ENCODE data around the gene TTC3. TPM values are rescaled to one million over a fixed set of nuclear protein-coding genes. Genes with fewer than 3 reads are reported as not detected.
A peak's percentile ranks its signal among the peaks of the same experiment; 100 is the strongest.

The TTC3 gene
- total and polyA plus RNA-seq, 2 of the 13 experiments (the other 11 are each of a cell fraction or from before 2014, with no cell fraction given) = 55.7 to 108 TPM

- TF ChIP-seq IKZF4 (CRISPR knock-in tag; IDR thresholded peaks at IDR 0.05; ENCODE audit: borderline replicate concordance, low read depth, not compliant biosample characterization) (peak; percentile 88), ZNF143 (CRISPR knock-in tag; IDR thresholded peaks at IDR 0.05) (peak; percentile 75), KLF12 (CRISPR knock-in tag; IDR thresholded peaks at IDR 0.05; ENCODE audit: borderline replicate concordance) (peak; percentile 97), ZNF331 (CRISPR knock-in tag; IDR thresholded peaks at IDR 0.05) (peak; percentile 63), CAMTA2 (CRISPR knock-in tag; IDR thresholded peaks at IDR 0.05; ENCODE audit: borderline replicate concordance) (0 out of 2 replicates have a peak, but pooled peaks have one; percentile 70), ZNF264 (CRISPR knock-in tag; IDR thresholded peaks at IDR 0.05) (peak; percentile 23; the same call in 1 of the 2 replicates), FOXJ3 (CRISPR knock-in tag; IDR thresholded peaks at IDR 0.05; ENCODE audit: borderline replicate concordance) (no peak), TAF1 (CRISPR knock-in tag; IDR thresholded peaks at IDR 0.05) (peak; percentile 82; the same call in 1 of the 2 replicates), PAF1 (CRISPR knock-in tag; IDR thresholded peaks at IDR 0.05) (no peak), RCOR2 (CRISPR knock-in tag; IDR thresholded peaks at IDR 0.05) (no peak), ZBED4 (CRISPR knock-in tag; IDR thresholded peaks at IDR 0.05; ENCODE audit: borderline replicate concordance) (no peak), KDM5A (IDR thresholded peaks at IDR 0.05; ENCODE audit: borderline replicate concordance, low read length) (peak; percentile 46; the same call in 1 of the 2 replicates), XBP1 (CRISPR knock-in tag; IDR thresholded peaks at IDR 0.05) (0 out of 2 replicates have a peak, but pooled peaks have one; percentile 28), KDM2A (CRISPR knock-in tag; IDR thresholded peaks at IDR 0.05; ENCODE audit: borderline replicate concordance, low read depth) (peak; percentile 99), KAT8 (CRISPR knock-in tag; IDR thresholded peaks at IDR 0.05) (peak; percentile 97), LCORL (IDR thresholded peaks at IDR 0.05) (peak; percentile 63; the same call in 1 of the 2 replicates), LCORL (CRISPR knock-in tag; IDR thresholded peaks at IDR 0.05) (peak; percentile 67; the same call in 1 of the 2 replicates), THAP9 (CRISPR knock-in tag; IDR thresholded peaks at IDR 0.05; ENCODE audit: borderline replicate concordance) (peak; percentile 66; the same call in 1 of the 2 replicates), TOPORS (CRISPR knock-in tag; IDR thresholded peaks at IDR 0.05) (no peak), ZNF234 (CRISPR knock-in tag; conservative IDR thresholded peaks at IDR 0.05) (no peak), MXI1 (IDR thresholded peaks at IDR 0.05; ENCODE audit: borderline replicate concordance, low read depth, low read length) (peak; percentile 84; the same call in 1 of the 3 replicates)
- TF ChIP-seq, protein P1, sequence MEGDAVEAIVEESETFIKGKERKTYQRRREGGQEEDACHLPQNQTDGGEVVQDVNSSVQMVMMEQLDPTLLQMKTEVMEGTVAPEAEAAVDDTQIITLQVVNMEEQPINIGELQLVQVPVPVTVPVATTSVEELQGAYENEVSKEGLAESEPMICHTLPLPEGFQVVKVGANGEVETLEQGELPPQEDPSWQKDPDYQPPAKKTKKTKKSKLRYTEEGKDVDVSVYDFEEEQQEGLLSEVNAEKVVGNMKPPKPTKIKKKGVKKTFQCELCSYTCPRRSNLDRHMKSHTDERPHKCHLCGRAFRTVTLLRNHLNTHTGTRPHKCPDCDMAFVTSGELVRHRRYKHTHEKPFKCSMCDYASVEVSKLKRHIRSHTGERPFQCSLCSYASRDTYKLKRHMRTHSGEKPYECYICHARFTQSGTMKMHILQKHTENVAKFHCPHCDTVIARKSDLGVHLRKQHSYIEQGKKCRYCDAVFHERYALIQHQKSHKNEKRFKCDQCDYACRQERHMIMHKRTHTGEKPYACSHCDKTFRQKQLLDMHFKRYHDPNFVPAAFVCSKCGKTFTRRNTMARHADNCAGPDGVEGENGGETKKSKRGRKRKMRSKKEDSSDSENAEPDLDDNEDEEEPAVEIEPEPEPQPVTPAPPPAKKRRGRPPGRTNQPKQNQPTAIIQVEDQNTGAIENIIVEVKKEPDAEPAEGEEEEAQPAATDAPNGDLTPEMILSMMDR (CRISPR knock-in tag; IDR thresholded peaks at IDR 0.05) = peak; percentile 98
Measured at GRCh38 chr21:37220981-37221664, 148.1 kb downstream of the TTC3 start (continued).

All from HepG2 (cell line).